Measurements from ENCODE around the gene FBXO22.
"Not testable (repeated sequence)": the region's sequence is repeated elsewhere in the genome, so short reads cannot be mapped to it uniquely, and the experiment has no call there.

The FBXO22 gene

GRCh38 chr15:75887178-75887577 is 16.5 kb upstream of the FBXO22 start:
- DNase-seq (ENCODE audit: low spot score): no peak
- no peak for TF ChIP-seq CTCF (IDR thresholded peaks at IDR 0.05; ENCODE audit: extremely low read depth, insufficient read depth, missing control alignments)
- in situ Hi-C loops (cut with MboI; ENCODE audit: low pct_unique_long_range_greater_than_20kb, low sequenced_read_pairs, unreplicated experiment): no loop called here

DNA sequence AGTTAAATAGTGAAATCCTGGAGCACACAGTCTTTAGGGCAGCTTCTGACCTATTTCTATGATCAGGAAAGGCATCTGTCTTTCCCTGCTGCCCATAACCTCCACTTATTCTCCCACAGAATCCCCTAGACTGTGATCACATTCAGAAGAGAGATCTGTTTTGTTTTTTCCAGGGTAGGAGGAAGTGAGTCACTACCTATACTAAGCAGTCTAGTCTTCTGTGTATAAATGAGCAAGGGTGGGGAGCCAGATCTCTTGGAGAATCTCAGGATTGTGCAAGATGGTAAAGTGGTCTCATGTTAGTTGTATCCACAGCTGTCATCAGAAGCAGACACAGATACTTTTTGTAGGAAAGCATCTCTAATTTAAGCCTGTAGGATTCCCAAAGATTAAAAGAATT is 11.8 kb upstream of the FBXO22 start:
- in situ Hi-C loops (cut with MboI; ENCODE audit: low pct_unique_long_range_greater_than_20kb, low sequenced_read_pairs, unreplicated experiment): no loop called here
- DNase-seq (ENCODE audit: low spot score): no peak
- no peak for TF ChIP-seq CTCF (IDR thresholded peaks at IDR 0.05; ENCODE audit: extremely low read depth, insufficient read depth, missing control alignments)

DNA sequence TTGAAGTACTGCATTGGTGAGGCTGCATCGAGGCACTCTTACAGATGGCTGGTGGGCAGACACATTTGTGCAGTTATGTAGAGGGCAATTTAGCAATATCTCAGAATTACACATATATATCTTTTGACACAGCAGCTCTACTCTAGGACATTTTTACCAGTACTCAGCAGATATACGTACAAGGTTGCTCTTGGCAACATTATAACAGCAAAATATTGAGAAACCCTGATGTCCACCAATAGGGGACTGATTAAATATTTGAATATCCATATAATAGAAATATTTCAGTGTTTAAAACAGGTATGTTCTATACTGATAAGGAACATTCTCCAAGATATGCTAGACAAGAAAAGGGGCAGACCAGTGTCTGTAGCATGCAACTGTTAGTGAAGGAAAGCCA is 7.9 kb upstream of the FBXO22 start:
- no peak for TF ChIP-seq CTCF (IDR thresholded peaks at IDR 0.05; ENCODE audit: extremely low read depth, insufficient read depth, missing control alignments)
- DNase-seq (ENCODE audit: low spot score): no peak
- in situ Hi-C loops (cut with MboI; ENCODE audit: low pct_unique_long_range_greater_than_20kb, low sequenced_read_pairs, unreplicated experiment): no loop called here

GRCh38 chr15:75900577-75900976 is 3.1 kb upstream of the FBXO22 start:
- no peak for DNase-seq (ENCODE audit: low spot score)
- no peak for TF ChIP-seq CTCF (IDR thresholded peaks at IDR 0.05; ENCODE audit: extremely low read depth, insufficient read depth, missing control alignments)
- in situ Hi-C loops (cut with MboI; ENCODE audit: low pct_unique_long_range_greater_than_20kb, low sequenced_read_pairs, unreplicated experiment): no loop called here

- no peak for TF ChIP-seq CTCF (IDR thresholded peaks at IDR 0.05; ENCODE audit: extremely low read depth, insufficient read depth, missing control alignments)
- no peak for DNase-seq (ENCODE audit: low spot score)
- in situ Hi-C loops (cut with MboI; ENCODE audit: low pct_unique_long_range_greater_than_20kb, low sequenced_read_pairs, unreplicated experiment): no loop called here
Measured at GRCh38 chr15:75902129-75902557, 1.5 kb upstream of the FBXO22 start.

DNA sequence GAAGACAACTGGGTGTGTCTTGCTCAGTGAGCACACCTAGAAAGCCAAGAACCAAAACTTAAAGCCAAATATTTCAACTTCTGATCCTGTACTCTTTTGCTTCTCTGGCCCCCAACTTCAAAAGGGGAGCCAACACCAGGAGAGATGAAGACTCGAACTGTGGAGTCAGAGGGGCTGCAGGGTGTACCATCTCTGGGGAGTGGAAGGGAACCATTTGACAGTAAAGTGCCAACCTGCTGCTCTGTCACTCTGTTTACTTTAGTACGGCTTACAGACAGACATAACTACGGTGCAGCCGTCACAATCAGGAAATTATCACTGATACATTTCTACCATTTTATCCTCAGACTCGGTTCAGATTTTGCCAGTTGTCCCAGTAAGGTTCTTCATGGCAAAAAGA is 1.6 kb downstream of the FBXO22 start:
- in situ Hi-C loops (cut with MboI; ENCODE audit: low pct_unique_long_range_greater_than_20kb, low sequenced_read_pairs, unreplicated experiment): no loop called here
- no peak for DNase-seq (ENCODE audit: low spot score)
- no peak for TF ChIP-seq CTCF (IDR thresholded peaks at IDR 0.05; ENCODE audit: extremely low read depth, insufficient read depth, missing control alignments)

GRCh38 chr15:75910355-75910754 is 6.7 kb downstream of the FBXO22 start:
- in situ Hi-C loops (cut with MboI; ENCODE audit: low pct_unique_long_range_greater_than_20kb, low sequenced_read_pairs, unreplicated experiment); DNase-seq (ENCODE audit: low spot score): not testable (repeated sequence)

All from GM13977 (cell line).